AG09309 (cell line): Measurements from ENCODE around the gene RPL36.

Experiments
- DNase-seq: peaks from one replicate; pipeline ENCODE4 v3.0.0-alpha.2; 2010; ENCODE audit warnings: low read depth
- H3K4me3 ChIP-seq: 2 replicates; pipeline ENCODE4 v1.5.1; 2011; ENCODE audit warnings: mild to moderate bottlenecking, low read depth, low read length, moderate library complexity; ENCODE audit not compliant: control insufficient read depth
- CTCF ChIP-seq: IDR thresholded peaks from 2 replicates; pipeline ENCODE4 v1.5.1; 2011; ENCODE audit warnings: mild to moderate bottlenecking, low read depth, low read length, inconsistent platforms; ENCODE audit not compliant: insufficient read depth, control insufficient read depth; ENCODE audit errors: missing control alignments

The RPL36 gene

GRCh38 chr19:5738423-5738822, 48.3 kb downstream of the RPL36 start:
- DNase-seq, result no peak

More at GRCh38 chr19:5738423-5738822, 48.3 kb downstream of the RPL36 start:
- TF ChIP-seq CTCF, result no peak
- no peak overlapping the region for H3K4me3 ChIP-seq
